Tibial artery (tissue), 4 donors: ENCODE results near the gene ACP7.

Experiments
- DNase-seq, 2 donors: peaks; one replicate each; pipeline ENCODE4 v3.0.0-alpha.2; 2019
- H3K27ac ChIP-seq, 2 donors: fragments of 200-600 bp; sonication (generic) in 1 of 2; 1 replicate in 1 of 2; 2 replicates in 1 of 2; pipeline ENCODE4 v1.5.1; 2018 to 2019; ENCODE audit warnings: mild to moderate bottlenecking in 1 of 2
- H3K27me3 ChIP-seq, 2 donors: fragments of 200-600 bp; sonication (generic) in 1 of 2; one replicate each; pipeline versions ENCODE4 v1.5.1 to v1.6.0; 2016 to 2019
- H3K36me3 ChIP-seq, 3 donors: fragments of 200-600 bp; sonication (generic) in 2 of 3; one replicate each; pipeline ENCODE4 v1.5.1; 2016 to 2019; ENCODE audit warnings: mild to moderate bottlenecking in 2 of 3
- H3K4me1 ChIP-seq, 4 donors: fragments of 200-600 bp; sonication (generic) in 2 of 4; 1 replicate in 3 of 4; 2 replicates in 1 of 4; pipeline ENCODE4 v1.5.1; 2016 to 2019
- H3K4me3 ChIP-seq, 2 donors: fragments of 200-600 bp; sonication (generic) in 1 of 2; 1 replicate in 1 of 2; 2 replicates in 1 of 2; pipeline ENCODE4 v1.5.1; 2018 to 2019; ENCODE audit warnings: mild to moderate bottlenecking in 2 of 2
- H3K9me3 ChIP-seq, 3 donors: fragments of 200-600 bp; sonication (generic) in 1 of 3; one replicate each; pipeline ENCODE4 v1.5.1; 2016 to 2019
- CTCF ChIP-seq, 2 experiments: fragments of 200-600 bp in 1 of 2; fragments of 450-650 bp in 1 of 2; IDR thresholded peaks; one replicate each; pipeline ENCODE4 v1.5.1; 2017 to 2019; ENCODE audit warnings: antibody characterized with exemption in 2 of 2, mild to moderate bottlenecking in 1 of 2, moderate library complexity in 1 of 2
- intact Hi-C: fragments of 100-400 bp; cut with DNase I; formaldehyde crosslinking; loops from one replicate; pipeline ENCODE4 v1.15.0; 2023; ENCODE audit warnings: low total_unique reads

ACP7 gene

GRCh38 chr19:39145180-39145953 lies 61.2 kb downstream of the ACP7 start:
- H3K36me3 ChIP-seq = no peaks in the 10 kb centered on the region

DNA sequence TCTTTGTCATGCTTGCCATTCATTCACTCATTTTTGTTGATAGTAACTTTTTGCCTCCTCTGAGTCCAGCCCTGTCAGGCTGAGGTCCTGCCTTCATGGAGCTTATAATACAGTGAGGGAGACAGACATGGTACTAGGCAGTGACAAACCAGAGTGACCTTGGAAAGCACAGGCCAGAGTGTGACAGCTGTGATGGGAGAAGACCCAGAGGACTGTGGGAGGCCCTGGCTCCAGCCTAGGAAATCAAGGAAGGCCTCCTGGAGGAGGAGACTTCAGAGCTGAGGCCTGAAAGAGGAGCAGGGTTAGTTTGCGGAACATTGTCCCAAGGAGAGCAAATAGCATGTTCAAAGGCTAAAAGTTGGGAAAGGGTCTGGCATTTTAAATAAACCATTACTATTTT lies 61.9 kb downstream of the ACP7 start:
- intact Hi-C loops = no loop called here
- no peaks in the 10 kb centered on the region for H3K9me3 ChIP-seq
- no peaks in the 10 kb centered on the region for H3K27me3 ChIP-seq
- H3K27ac ChIP-seq = peak overlapping the region; percentile 39 to 63
- H3K36me3 ChIP-seq = no peaks in the 10 kb centered on the region
- no peak for DNase-seq
- H3K4me3 ChIP-seq = no peak overlapping the region
- peaks cover 0 to 22% (median 11%) of the 10 kb centered on the region in 4 donors for H3K4me1 ChIP-seq
- TF ChIP-seq CTCF (IDR thresholded peaks at IDR 0.05) = no peak

More at GRCh38 chr19:39145180-39145953, 61.2 kb downstream of the ACP7 start:
- intact Hi-C loops = no loop called here
- DNase-seq = no peak
- H3K4me1 ChIP-seq = peaks cover 0 to 25% (median 11%) of the 10 kb centered on the region in 4 donors
- no peaks in the 10 kb centered on the region for H3K27me3 ChIP-seq
- TF ChIP-seq CTCF (IDR thresholded peaks at IDR 0.05) = peak in 1 of 2 experiments; percentile 14
- peak overlapping the region; percentile 13 to 21 for H3K4me3 ChIP-seq
- peak overlapping the region; percentile 39 to 63 for H3K27ac ChIP-seq
- no peaks in the 10 kb centered on the region for H3K9me3 ChIP-seq

DNA sequence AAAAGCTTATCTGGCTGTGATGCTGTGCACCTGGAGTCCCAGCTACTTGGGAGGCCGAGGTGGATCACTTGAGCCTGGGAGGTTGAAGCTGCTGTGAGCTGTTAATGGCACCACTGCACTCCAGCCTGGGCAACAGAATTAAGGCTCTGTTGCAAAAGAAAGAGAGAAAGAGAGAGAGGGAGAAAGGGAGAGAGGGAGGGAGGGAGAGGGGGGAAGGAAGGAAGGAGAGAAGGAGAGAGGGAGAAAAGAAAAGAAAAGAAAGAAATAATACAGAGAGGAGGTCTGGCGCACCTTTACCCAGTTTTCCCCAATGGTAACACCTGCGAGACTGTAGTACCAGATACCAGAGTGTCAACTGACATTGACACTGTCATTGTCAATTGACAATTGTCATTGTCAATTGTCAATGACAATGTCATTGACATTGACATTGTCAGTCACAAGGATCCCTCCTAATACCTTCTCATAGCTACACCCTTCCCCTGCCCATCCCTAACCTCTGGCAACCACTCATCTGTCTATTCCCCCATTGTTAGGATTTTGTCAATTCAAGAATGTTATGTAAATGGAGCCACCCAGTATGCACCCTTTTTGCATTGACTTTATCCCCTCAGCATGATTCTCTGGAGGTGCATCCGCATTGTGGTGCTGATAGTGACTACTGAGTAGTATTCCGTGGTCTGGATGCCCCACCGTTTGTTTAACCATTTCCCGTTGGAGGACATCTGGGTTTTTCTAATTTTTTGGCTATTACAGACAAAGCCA lies 62.7 kb downstream of the ACP7 start:
- H3K4me1 ChIP-seq = peaks cover 0 to 22% (median 11%) of the 10 kb centered on the region in 4 donors
- H3K9me3 ChIP-seq = no peaks in the 10 kb centered on the region
- no peak overlapping the region for H3K4me3 ChIP-seq
- DNase-seq = no peak
- H3K36me3 ChIP-seq = no peaks in the 10 kb centered on the region
- H3K27ac ChIP-seq = no peak overlapping the region
- intact Hi-C loops = no loop called here
- TF ChIP-seq CTCF (IDR thresholded peaks at IDR 0.05) = no peak
- H3K27me3 ChIP-seq = no peaks in the 10 kb centered on the region

DNA sequence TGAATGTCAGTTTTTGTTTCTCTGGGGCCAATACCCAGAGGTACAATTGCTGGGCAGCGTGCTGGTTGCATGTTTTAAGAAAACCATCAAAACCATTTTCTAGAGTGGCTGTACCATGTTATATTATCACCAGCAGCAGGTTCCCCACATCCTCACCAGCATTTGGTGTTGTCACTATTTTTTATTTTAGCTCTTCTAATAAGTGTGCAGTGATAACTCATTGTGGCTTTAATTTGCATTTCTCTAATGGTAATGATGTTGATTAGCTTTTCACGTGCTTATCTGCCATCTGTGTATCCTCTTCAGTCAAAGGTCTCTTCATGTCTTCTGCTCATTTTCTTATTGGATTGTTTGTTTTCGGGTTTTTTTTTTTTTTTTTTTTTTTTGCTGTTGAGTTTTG lies 63.3 kb downstream of the ACP7 start:
- intact Hi-C loops = no loop called here
- Histone ChIP-seq H3K4me1 (peaks cover 0 to 22% (median 11%) of the 10 kb centered on the region in 4 donors), H3K27ac (no peak overlapping the region), H3K36me3 (no peaks in the 10 kb centered on the region), H3K9me3 (no peaks in the 10 kb centered on the region), H3K4me3 (no peak overlapping the region), H3K27me3 (no peaks in the 10 kb centered on the region)
- no peak for TF ChIP-seq CTCF (IDR thresholded peaks at IDR 0.05)
- no peak for DNase-seq

- intact Hi-C loops = no loop called here
- H3K36me3 ChIP-seq = no peaks in the 10 kb centered on the region
- no peaks in the 10 kb centered on the region for H3K27me3 ChIP-seq
- no peak for TF ChIP-seq CTCF (IDR thresholded peaks at IDR 0.05)
- no peak overlapping the region for H3K4me3 ChIP-seq
- H3K27ac ChIP-seq = no peak overlapping the region
- no peaks in the 10 kb centered on the region for H3K9me3 ChIP-seq
- peaks cover 0 to 31% (median 11%) of the 10 kb centered on the region in 4 donors for H3K4me1 ChIP-seq
- DNase-seq = no peak
Observed at GRCh38 chr19:39148939-39149529, 64.9 kb downstream of the ACP7 start.
